Muscle layer of colon (tissue), 2 donors: ENCODE measurements around the gene CD40.

Experiments
- H3K27ac ChIP-seq: one replicate; pipeline ENCODE4 v1.7.0; 2013; ENCODE audit warnings: low read depth, mild to moderate bottlenecking, low read length, moderate library complexity
- H3K27me3 ChIP-seq, 2 donors: one replicate each; pipeline ENCODE4 v1.7.0; 2013; ENCODE audit warnings: low read length in 2 of 2, mild to moderate bottlenecking in 2 of 2; ENCODE audit not compliant: insufficient read depth in 2 of 2, control insufficient read depth in 1 of 2
- H3K36me3 ChIP-seq: one replicate; pipeline ENCODE4 v1.7.0; 2013; ENCODE audit warnings: mild to moderate bottlenecking, low read length; ENCODE audit not compliant: insufficient read depth
- H3K4me1 ChIP-seq: one replicate; pipeline ENCODE4 v1.7.0; 2013; ENCODE audit warnings: mild to moderate bottlenecking, low read length; ENCODE audit not compliant: insufficient read depth
- H3K4me3 ChIP-seq, 2 donors: one replicate each; pipeline ENCODE4 v1.7.0; 2013; ENCODE audit warnings: low read length in 2 of 2, low read depth in 1 of 2, mild to moderate bottlenecking in 1 of 2, moderate library complexity in 1 of 2
- H3K9ac ChIP-seq: one replicate; pipeline ENCODE4 v1.7.0; 2013; ENCODE audit warnings: low read length
- H3K9me3 ChIP-seq: one replicate; pipeline ENCODE4 v1.7.0; 2013; ENCODE audit warnings: mild to moderate bottlenecking, low read length
- donor health status: abdominal sarcoma.
- donor health status: Adenocarcinoma of cecum.

CD40 gene

DNA sequence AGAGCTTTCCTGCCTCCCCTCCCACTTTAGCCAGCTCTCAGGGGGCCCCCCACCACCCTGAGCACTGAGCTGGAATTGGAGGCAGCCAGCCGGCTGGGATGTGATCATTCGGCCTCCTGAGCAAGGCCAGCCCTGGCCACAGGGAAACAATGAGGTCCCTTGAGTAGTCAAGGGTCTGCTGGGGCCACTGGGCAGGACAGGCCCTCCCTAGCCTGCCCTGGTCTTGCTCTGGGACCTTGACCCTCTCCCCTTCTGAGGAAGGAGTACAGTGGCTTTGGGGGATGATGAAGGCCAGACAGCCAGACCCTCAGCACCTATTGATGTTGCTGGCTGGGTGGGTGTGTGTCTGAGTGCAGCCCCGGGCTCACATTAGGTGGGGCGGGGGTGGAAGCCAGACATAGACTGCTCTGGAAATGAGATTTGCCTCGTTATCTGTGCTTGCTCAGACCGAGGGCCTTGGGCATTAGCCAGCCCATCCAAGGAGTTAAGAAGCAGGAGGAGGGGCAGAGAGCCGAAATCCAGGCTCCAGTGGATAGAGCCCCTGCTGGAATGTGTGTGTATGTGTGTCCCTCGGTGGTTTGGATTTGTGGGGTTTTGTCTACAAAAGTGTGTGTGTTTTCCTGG, 21.3 kb downstream of the CD40 start:
- no peak overlapping the region for H3K9ac ChIP-seq
- H3K27me3 ChIP-seq, result peaks cover 16 to 48% of the 10 kb centered on the region in 2 donors

DNA sequence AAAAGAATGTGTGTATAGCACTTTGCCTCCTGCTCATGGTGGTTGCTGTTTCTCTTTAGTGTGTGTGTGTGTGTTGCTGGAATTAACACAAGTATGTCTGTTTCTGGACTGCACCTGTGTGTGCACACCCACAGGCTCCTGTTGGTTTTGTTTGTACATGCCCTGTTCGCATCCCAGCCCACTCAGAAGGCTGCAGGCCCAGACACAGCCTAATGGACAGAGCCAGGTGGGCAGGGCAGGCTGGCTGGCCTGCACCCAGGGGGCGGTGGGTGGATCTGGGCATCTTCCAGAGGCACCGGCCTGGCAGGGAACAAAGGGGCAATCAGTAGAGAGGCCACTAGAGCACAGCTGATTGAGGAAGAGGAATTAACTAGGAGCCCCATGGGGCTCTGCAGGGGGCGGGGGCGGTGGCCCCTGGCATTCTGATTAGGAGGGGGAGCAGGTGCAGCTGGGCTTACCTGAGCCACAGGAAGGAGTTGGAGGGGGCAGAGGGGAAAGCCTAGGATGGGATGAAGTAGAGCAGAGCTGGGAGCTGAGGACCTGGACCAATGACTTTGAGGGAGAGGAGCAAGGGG, 21.9 kb downstream of the CD40 start:
- Histone ChIP-seq H3K4me3 (no peak overlapping the region), H3K4me1 (no peaks in the 10 kb centered on the region), H3K9ac (no peak overlapping the region), H3K36me3 (no peaks in the 10 kb centered on the region), H3K9me3 (no peaks in the 10 kb centered on the region), H3K27ac (no peak overlapping the region), H3K27me3 (peaks cover 16 to 46% of the 10 kb centered on the region in 2 donors)

More for the DNA sequence above, 21.3 kb downstream of the CD40 start:
- no peak overlapping the region for H3K4me3 ChIP-seq
- no peaks in the 10 kb centered on the region for H3K9me3 ChIP-seq
- no peaks in the 10 kb centered on the region for H3K4me1 ChIP-seq
- H3K27ac ChIP-seq, result no peak overlapping the region
- H3K36me3 ChIP-seq, result no peaks in the 10 kb centered on the region

DNA sequence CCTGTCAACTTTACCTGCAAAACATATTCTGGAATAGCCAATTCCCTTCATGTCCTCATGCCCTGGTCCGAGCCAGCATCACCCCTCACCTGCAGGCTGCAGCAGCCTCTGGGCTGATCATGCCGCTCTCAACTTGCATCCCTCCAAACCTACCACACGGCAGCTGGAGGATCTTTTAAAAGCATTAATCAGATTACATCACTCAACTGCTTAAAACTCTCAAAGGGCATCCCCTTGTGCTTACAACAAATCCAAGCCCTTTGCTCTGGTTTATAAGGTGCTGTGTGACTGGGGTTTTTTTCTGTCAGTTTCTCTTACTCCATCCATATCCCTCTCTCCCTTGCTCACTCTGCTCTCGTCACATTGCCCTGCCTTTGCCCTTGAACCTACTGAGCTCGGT, 24.0 kb downstream of the CD40 start:
- Histone ChIP-seq H3K9ac (no peak overlapping the region), H3K36me3 (no peaks in the 10 kb centered on the region), H3K27me3 (peaks cover 16 to 33% of the 10 kb centered on the region in 2 donors), H3K27ac (no peak overlapping the region), H3K9me3 (no peaks in the 10 kb centered on the region), H3K4me1 (no peaks in the 10 kb centered on the region), H3K4me3 (no peak overlapping the region)

DNA sequence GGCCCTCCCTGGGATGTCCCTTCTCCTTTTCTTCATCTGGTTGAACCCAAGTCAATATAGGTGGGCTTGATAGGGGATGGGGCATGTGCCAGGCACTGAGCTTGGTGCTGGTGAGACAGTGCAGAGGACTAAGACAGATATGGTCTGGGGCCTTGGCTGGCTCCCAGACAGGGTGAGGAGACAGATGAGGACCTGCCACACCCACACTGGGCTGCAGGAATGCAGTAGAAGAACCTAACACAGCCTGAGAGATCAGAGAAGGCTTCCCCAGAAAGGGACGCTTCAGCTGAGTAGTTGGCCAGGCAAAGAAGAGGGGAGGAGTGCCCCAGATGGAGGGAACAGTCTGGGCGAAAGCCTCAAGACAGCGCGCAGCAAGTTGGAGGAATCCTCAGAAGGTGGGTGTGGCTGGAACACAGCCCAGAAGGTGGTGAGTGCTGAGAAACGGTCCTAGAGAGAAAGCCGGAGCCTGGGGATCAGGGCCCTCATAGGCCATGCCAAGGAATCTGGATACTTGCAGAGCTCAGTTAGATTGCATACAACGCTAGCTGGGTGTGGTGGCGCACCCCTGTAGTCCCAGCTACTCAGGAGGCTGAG, 26.4 kb downstream of the CD40 start:
- no peaks in the 10 kb centered on the region for H3K4me1 ChIP-seq
- H3K27ac ChIP-seq, result no peak overlapping the region
- no peak overlapping the region for H3K9ac ChIP-seq
- H3K27me3 ChIP-seq, result peaks cover 14 to 16% of the 10 kb centered on the region in 2 donors
- H3K4me3 ChIP-seq, result no peak overlapping the region
- no peaks in the 10 kb centered on the region for H3K36me3 ChIP-seq
- H3K9me3 ChIP-seq, result no peaks in the 10 kb centered on the region

DNA sequence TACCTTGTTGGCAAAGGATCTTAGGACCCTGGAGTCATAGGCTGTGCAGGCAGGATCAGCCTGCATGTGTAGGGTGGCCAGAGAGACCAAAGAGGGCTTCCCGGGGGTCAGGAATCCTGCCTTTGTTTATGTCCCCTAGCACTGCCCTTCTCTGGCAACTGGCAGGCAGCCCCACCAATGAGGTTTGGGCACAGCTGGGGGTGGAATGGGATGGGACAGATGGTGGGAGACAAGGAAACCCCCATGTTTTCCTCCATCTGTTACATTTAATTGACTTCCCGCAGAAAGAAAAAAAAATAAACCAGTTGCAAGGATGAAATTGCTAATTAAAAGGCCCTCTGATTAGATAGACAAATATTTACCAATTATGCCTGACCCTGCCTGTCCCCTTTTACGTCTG, 27.6 kb downstream of the CD40 start:
- Histone ChIP-seq H3K4me3 (no peak overlapping the region), H3K36me3 (no peaks in the 10 kb centered on the region), H3K27ac (no peak overlapping the region), H3K9ac (no peak overlapping the region), H3K4me1 (no peaks in the 10 kb centered on the region), H3K9me3 (no peaks in the 10 kb centered on the region), H3K27me3 (peaks cover 6 to 14% of the 10 kb centered on the region in 2 donors)

DNA sequence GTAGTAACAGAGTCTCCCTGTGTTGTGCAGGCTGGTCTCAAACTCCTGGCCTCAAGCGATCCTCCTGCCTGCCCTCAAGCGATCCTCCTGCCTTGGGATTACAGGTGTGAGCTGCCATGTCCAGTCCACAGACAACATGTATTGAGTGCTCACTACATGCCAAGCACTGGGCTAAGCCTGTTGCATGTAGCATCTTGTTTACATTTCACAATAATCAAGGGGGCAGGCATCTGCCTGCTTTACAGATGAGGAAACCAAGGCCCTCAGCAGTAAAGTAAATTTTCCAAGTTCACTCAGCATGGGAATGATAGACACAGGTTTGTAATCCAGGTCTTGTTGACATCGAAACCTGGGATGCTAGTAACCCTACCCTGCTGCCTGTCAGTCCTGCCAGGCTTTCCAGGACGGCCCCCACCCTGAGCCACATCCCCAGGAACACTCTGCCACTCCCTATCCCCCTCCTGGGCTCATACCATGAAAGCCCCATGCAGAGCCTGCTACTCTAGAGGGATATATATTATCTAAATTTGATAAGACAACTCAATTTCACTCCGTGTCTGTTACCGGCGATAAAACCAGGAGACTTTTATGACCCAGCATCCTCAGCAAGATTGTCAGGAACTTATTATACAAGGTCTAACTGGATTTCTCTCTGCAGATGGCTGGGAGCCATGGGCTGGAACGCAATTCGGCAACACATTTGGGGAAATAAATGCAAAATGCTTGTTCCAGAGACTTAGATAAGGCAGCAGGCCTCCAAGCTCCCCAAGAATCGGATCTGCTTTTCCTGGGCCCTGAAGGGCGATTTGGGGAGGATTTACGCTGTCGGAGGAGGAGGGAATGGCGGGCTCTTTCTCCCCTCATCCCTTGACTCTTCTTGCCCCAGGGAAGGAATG, 30.4 kb downstream of the CD40 start:
- Histone ChIP-seq H3K9me3 (no peaks in the 10 kb centered on the region), H3K4me3 (no peak overlapping the region), H3K36me3 (no peaks in the 10 kb centered on the region), H3K27ac (no peak overlapping the region), H3K27me3 (peaks cover 0 to 7% of the 10 kb centered on the region in 2 donors), H3K4me1 (no peaks in the 10 kb centered on the region), H3K9ac (no peak overlapping the region)

DNA sequence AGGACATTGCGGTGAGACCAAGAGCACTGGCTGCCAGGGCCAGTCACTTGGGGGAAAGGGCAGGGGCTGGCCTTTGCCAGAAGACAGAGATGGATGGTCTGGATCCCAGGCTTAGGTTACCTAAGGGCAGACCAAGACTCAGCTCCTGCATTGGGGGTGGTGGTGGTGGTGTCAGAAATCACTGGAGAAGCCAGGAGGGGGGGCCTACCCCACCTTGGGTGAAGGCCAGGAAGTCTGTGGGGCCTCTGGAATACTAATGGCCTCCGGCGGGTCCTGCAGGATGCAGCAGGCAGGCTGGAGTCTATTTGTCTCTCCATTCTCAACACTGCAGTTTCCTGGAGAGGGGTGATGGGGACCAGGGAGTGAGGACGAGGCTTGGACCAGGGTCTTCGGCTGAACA, 32.8 kb downstream of the CD40 start:
- no peaks in the 10 kb centered on the region for H3K4me1 ChIP-seq
- H3K9ac ChIP-seq, result no peak overlapping the region
- H3K36me3 ChIP-seq, result no peaks in the 10 kb centered on the region
- peaks cover 0 to 14% of the 10 kb centered on the region in 2 donors for H3K27me3 ChIP-seq
- no peak overlapping the region for H3K27ac ChIP-seq
- no peak overlapping the region for H3K4me3 ChIP-seq
- no peaks in the 10 kb centered on the region for H3K9me3 ChIP-seq

DNA sequence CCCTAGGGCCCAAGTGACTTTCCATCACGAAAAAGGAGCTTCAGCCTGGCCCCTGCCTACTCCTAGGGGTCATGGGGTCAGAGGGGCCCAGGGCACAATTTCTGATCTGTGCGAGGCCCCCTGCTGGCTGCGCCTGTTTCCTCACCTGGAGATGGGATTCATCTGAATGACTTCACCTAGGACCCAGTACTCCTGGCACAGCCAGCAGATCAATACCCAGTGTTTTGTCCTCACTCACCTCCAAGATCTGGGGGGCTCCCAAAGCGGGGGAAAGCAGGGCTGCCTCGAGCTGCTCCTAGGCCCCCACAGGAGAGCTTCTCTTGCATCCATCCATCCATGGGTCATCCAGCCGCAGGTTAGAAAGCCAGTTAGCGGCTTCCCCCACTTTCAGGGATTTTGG, 33.8 kb downstream of the CD40 start:
- no peaks in the 10 kb centered on the region for H3K4me1 ChIP-seq
- no peak overlapping the region for H3K9ac ChIP-seq
- no peaks in the 10 kb centered on the region for H3K9me3 ChIP-seq
- no peak overlapping the region for H3K4me3 ChIP-seq
- H3K27me3 ChIP-seq, result peaks cover 0 to 15% of the 10 kb centered on the region in 2 donors
- H3K36me3 ChIP-seq, result no peaks in the 10 kb centered on the region
- no peak overlapping the region for H3K27ac ChIP-seq

DNA sequence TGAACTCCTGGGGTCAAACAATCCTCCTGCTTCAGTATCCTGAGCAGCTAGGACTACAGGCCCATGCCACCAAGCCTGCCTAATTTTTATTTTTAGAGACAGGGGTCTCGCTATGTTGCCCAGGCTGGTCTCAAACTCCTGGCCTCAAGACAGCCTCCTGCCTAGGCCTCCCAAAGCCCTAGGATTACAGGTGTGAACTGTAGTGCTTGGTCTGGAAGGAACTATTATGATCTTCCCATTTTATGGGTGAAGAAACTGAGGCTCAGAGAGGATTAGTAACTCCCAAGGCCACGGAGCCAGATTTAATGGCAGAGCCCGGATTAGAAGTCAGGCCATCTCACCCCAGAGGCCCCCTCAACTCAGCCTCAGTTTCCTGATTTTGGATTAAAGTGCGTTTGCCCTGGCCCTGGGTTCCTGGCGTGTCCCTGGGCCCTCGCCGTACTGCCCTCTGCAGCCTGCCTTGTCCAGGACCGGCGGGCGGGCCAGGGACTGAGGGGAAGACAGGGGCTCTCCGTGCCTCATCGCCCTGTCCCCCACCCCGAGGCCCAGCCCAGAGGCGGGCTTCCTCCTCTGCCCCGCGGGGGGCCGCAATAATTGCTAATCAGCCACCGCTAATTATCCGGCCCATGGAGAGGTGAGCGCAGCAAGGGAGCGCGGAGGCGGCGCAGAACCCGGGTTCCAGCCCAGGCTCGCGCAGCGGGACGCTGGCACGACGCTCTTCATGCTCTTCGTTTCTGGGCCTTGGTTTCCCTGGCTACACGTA, 34.9 kb downstream of the CD40 start:
- Histone ChIP-seq H3K4me1 (no peaks in the 10 kb centered on the region), H3K4me3 (no peak overlapping the region), H3K9ac (no peak overlapping the region), H3K36me3 (no peaks in the 10 kb centered on the region), H3K9me3 (no peaks in the 10 kb centered on the region), H3K27me3 (peaks cover 0 to 23% of the 10 kb centered on the region in 2 donors), H3K27ac (no peak overlapping the region)

DNA sequence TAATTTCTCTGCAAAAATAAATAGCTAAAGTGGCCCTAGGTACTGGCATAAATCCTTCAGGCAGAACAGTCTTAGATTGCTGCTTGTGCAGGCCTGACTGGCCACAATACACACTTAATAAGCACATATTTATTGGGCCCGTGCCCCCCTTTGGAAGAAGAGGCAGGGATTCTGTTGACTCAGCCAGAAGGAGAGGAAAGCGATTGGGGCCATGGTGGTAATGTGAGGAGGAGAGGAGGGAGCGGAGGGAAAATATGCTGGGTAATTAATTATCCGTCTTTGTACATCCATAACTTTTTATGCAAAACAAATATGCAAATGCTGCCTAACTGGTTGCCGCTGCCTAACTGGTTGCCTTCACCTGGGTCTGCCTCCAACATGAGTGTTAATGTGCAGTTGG, 36.2 kb downstream of the CD40 start:
- Histone ChIP-seq H3K9me3 (no peaks in the 10 kb centered on the region), H3K27me3 (peaks cover 0 to 23% of the 10 kb centered on the region in 2 donors), H3K27ac (no peak overlapping the region), H3K9ac (no peak overlapping the region), H3K36me3 (no peaks in the 10 kb centered on the region), H3K4me3 (no peak overlapping the region), H3K4me1 (no peaks in the 10 kb centered on the region)

DNA sequence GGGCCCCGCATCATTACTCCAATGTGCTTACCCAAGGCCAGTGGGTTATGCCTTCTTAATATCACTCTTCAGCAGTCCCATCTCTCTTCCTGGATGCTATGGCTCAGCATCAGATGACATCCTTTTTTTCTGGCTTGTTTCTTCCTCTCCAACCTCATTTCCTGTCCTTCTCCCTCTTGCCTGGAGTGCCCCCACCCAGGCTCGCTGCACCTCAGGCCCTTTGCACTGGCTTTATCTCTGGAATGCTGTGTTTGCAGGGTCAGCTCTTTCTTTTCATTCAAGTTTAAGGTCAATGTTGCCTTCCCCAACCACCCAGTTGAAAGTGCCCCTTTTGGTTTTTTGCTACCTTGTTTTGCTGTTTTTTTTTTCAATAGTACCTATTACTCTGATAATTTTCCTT, 36.7 kb downstream of the CD40 start:
- no peak overlapping the region for H3K9ac ChIP-seq
- H3K27me3 ChIP-seq, result peaks cover 0 to 23% of the 10 kb centered on the region in 2 donors
- H3K36me3 ChIP-seq, result no peaks in the 10 kb centered on the region
- H3K4me1 ChIP-seq, result no peaks in the 10 kb centered on the region
- H3K27ac ChIP-seq, result no peak overlapping the region
- no peak overlapping the region for H3K4me3 ChIP-seq
- no peaks in the 10 kb centered on the region for H3K9me3 ChIP-seq
